IMR-90 (cell line): ENCODE results near the gene EDDM13. TPM values are rescaled to one million over a fixed set of nuclear protein-coding genes. Genes with fewer than 3 reads are reported as not detected.

Experiments used
- ATAC-seq: fragments of 200-7000 bp; cut with Tn5 transposase; 2 replicates; pipeline ENCODE4 v1.9.1; 2020; ENCODE audit warnings: low read depth, mild to moderate bottlenecking, moderate library complexity
- BruUV-seq: library from RNA; stranded (reverse); fragments of 400-500 nt; replicated peaks from 2 replicates; lab custom pipeline; 2021; lab: Mats Ljungman, UMichigan
- CTCF ChIA-PET: fragments of 300-600 bp; formaldehyde crosslinking; extraction: SDS; loops from one replicate; lab custom pipeline; 2021; ENCODE audit warnings: antibody characterized with exemption; lab: Yijun Ruan, JAX
- POLR2A ChIA-PET: fragments of 300-600 bp; sonication (Branson Sonifier 250); formaldehyde crosslinking; loops from one replicate; lab custom pipeline; 2022; ENCODE audit warnings: antibody characterized with exemption; ENCODE audit not compliant: unreplicated experiment; lab: Charles Lee
- DNase-seq: peaks from one replicate; pipeline ENCODE4 v3.0.0; 2013
- H2AFZ ChIP-seq: replicated peaks from 2 replicates; pipeline ENCODE3; 2013; ENCODE audit warnings: low read length, mild to moderate bottlenecking; ENCODE audit not compliant: poor library complexity
- H2AK5ac ChIP-seq: 2 replicates; pipeline ENCODE4 v1.6.1; 2013; ENCODE audit warnings: low read depth, low read length, inconsistent platforms
- H2AK9ac ChIP-seq: replicated peaks from 2 replicates; pipeline ENCODE3; 2013; ENCODE audit warnings: mild to moderate bottlenecking, low read depth, low read length, moderate library complexity; ENCODE audit not compliant: poor library complexity
- H2BK120ac ChIP-seq: 2 replicates; pipeline ENCODE4 v1.6.1; 2013; ENCODE audit warnings: low read depth, low read length, inconsistent platforms
- H2BK15ac ChIP-seq: 3 replicates; pipeline ENCODE4 v1.6.1; 2013; ENCODE audit warnings: low read depth, low read length, inconsistent platforms
- H2BK20ac ChIP-seq: 2 replicates; pipeline ENCODE4 v1.6.1; 2013; ENCODE audit warnings: low read depth, mild to moderate bottlenecking, inconsistent platforms, low read length, moderate library complexity
- H2BK5ac ChIP-seq: 2 replicates; pipeline ENCODE4 v1.6.1; 2013; ENCODE audit warnings: mild to moderate bottlenecking, low read depth, low read length, inconsistent platforms; ENCODE audit not compliant: poor library complexity, severe bottlenecking
- H3K14ac ChIP-seq: replicated peaks from 2 replicates; pipeline ENCODE4 v1.6.1; 2013; ENCODE audit warnings: low read depth, low read length, inconsistent platforms
- H3K18ac ChIP-seq: 2 replicates; pipeline ENCODE4 v1.6.1; 2013; ENCODE audit warnings: low read depth, low read length, control low read depth
- H3K23ac ChIP-seq: 2 replicates; pipeline ENCODE4 v1.6.1; 2013; ENCODE audit warnings: low read depth, low read length, inconsistent platforms
- H3K27ac ChIP-seq: 2 replicates; pipeline ENCODE4 v1.5.1; 2013; ENCODE audit warnings: mild to moderate bottlenecking, control low read depth, low read length; ENCODE audit not compliant: insufficient read depth
- H3K27me3 ChIP-seq: 2 replicates; pipeline ENCODE4 v1.6.1; 2013; ENCODE audit warnings: low read length; ENCODE audit not compliant: control insufficient read depth, insufficient read depth
- H3K36me3 ChIP-seq: 2 replicates; pipeline ENCODE4 v1.6.1; 2013; ENCODE audit warnings: low read length, mixed read lengths; ENCODE audit not compliant: control insufficient read depth, insufficient read depth
- H3K4ac ChIP-seq: 2 replicates; pipeline ENCODE4 v1.6.1; 2013; ENCODE audit warnings: low read depth, low read length, inconsistent platforms
- H3K4me1 ChIP-seq: 2 replicates; pipeline ENCODE4 v1.6.1; 2013; ENCODE audit warnings: low read length, mixed read lengths; ENCODE audit not compliant: control insufficient read depth, insufficient read depth
- H3K4me2 ChIP-seq: 2 replicates; pipeline ENCODE4 v1.6.1; 2013; ENCODE audit warnings: low read depth, mild to moderate bottlenecking, control low read depth, low read length, moderate library complexity
- H3K4me3 ChIP-seq: 2 replicates; pipeline ENCODE4 v1.5.1; 2013; ENCODE audit warnings: low read depth, mild to moderate bottlenecking, control low read depth, low read length, moderate library complexity; ENCODE audit not compliant: insufficient read depth
- H3K56ac ChIP-seq: 2 replicates; pipeline ENCODE4 v1.6.1; 2013; ENCODE audit warnings: low read length, inconsistent platforms; ENCODE audit not compliant: insufficient read depth; ENCODE audit errors: extremely low read depth
- H3K79me1 ChIP-seq, 2 experiments: 2 replicates each; pipeline ENCODE4 v1.6.1; 2013; ENCODE audit warnings: low read length in 2 of 2, inconsistent platforms in 1 of 2, low read depth in 1 of 2
- H3K9ac ChIP-seq: 2 replicates; pipeline ENCODE4 v1.6.1; 2013; ENCODE audit warnings: low read depth, low read length, control low read depth
- H3K9me1 ChIP-seq: 2 replicates; pipeline ENCODE4 v1.6.1; 2013; ENCODE audit warnings: low read length, inconsistent platforms; ENCODE audit not compliant: insufficient read depth
- H3K9me3 ChIP-seq: 2 replicates; pipeline ENCODE4 v1.6.1; 2013; ENCODE audit warnings: low read length; ENCODE audit not compliant: control insufficient read depth, insufficient read depth
- H4K20me1 ChIP-seq: 2 replicates; pipeline ENCODE4 v1.6.1; 2013; ENCODE audit warnings: low read length, inconsistent platforms; ENCODE audit not compliant: insufficient read depth
- H4K5ac ChIP-seq: 2 replicates; pipeline ENCODE4 v1.6.1; 2013; ENCODE audit warnings: mild to moderate bottlenecking, low read depth, low read length, control low read depth
- H4K8ac ChIP-seq, 2 experiments: 2 replicates each; pipeline ENCODE4 v1.6.1; 2013; ENCODE audit warnings: low read depth in 2 of 2, low read length in 2 of 2, control low read depth in 1 of 2, inconsistent platforms in 1 of 2
- H4K91ac ChIP-seq: 2 replicates; pipeline ENCODE4 v1.6.1; 2013; ENCODE audit warnings: low read depth, low read length, inconsistent platforms; ENCODE audit not compliant: insufficient read depth
- MXI1 ChIP-seq: IDR thresholded peaks from 2 replicates; pipeline ENCODE4 v1.6.1; 2012; ENCODE audit warnings: low read depth, mild to moderate bottlenecking, low read length, moderate library complexity, borderline replicate concordance
- NFE2L2 ChIP-seq: fragments of 150-350 bp; IDR thresholded peaks from 2 replicates; pipeline ENCODE4 v1.6.1; 2016; ENCODE audit warnings: low read depth, mild to moderate bottlenecking, low read length
- POLR2A ChIP-seq: IDR thresholded peaks from 2 replicates; pipeline ENCODE4 v1.6.1; 2012; ENCODE audit warnings: mild to moderate bottlenecking, low read depth, low read length
- USF2 ChIP-seq: fragments of 150-350 bp; IDR thresholded peaks from 2 replicates; pipeline ENCODE4 v1.6.1; 2017; ENCODE audit warnings: mild to moderate bottlenecking, antibody characterized with exemption, low read length, low read depth
- WGBS, 2 experiments: methylation state at CpG; one replicate each; pipeline versions ENCODE4 v1.1.5 to v1.1.7; 2013; ENCODE audit warnings: missing lambda C conversion rate in 2 of 2; ENCODE audit not compliant: insufficient read length in 1 of 2; ENCODE audit errors: extremely low coverage in 2 of 2; 5-methylcytosine and 5-hydroxymethylcytosine counted together
- dilution Hi-C: fragments of 300-500 bp; cut with HindIII; formaldehyde crosslinking; loops from one replicate; pipeline ENCODE4 v1.14.3; 2018; ENCODE audit warnings: low sequenced_read_pairs; ENCODE audit not compliant: unreplicated experiment
- in situ Hi-C: fragments of 300-500 bp; cut with MboI; formaldehyde crosslinking; loops from 3 replicates; pipeline ENCODE4 v1.14.3; 2019; ENCODE audit warnings: low sequenced_read_pairs, inconsistent platforms, mixed read lengths
- intact Hi-C: fragments of 100-400 bp; cut with micrococcal nuclease; formaldehyde crosslinking; loops from 2 replicates; pipeline ENCODE4 v1.10.0; 2022
- polyA plus RNA-seq, 3 experiments: library from polyadenylated mRNA; depleted of rRNA; stranded (reverse); fragments of >200 nt; gene quantifications; 2 replicates each; pipeline ENCODE4 v1.2.3, GENCODE V29; 2012; ENCODE audit warnings: low replicate concordance in 1 of 3
- total RNA-seq: library from RNA; depleted of rRNA; stranded (reverse); fragments of >200 nt; gene quantifications from 2 replicates; pipeline ENCODE4 v1.2.3, GENCODE V29; 2012

Gene EDDM13
- total and polyA plus RNA-seq, 2 of the 4 experiments (the other 2 are of a cell fraction) = not detected

- Histone ChIP-seq H2BK5ac (no peak overlapping the region), H2AFZ (no peak overlapping the region), H3K23ac (no peak overlapping the region), H2BK15ac (no peak overlapping the region), H2BK120ac (no peak overlapping the region), H4K5ac (no peak overlapping the region), H3K56ac (no peak overlapping the region), H3K9me3 (no peaks in the 10 kb centered on the region), H3K4ac (no peak overlapping the region), H4K8ac (no peak overlapping the region), H3K4me1 (no peaks in the 10 kb centered on the region), H3K9me1 (no peaks in the 10 kb centered on the region), H4K91ac (no peak overlapping the region), H3K4me3 (no peak overlapping the region), H3K79me1 (no peaks in the 10 kb centered on the region), H2AK5ac (no peak overlapping the region), H3K36me3 (no peaks in the 10 kb centered on the region), H2BK20ac (no peak overlapping the region), H2AK9ac (no peak overlapping the region), H4K20me1 (no peaks in the 10 kb centered on the region), H3K18ac (no peak overlapping the region), H3K27me3 (no peaks in the 10 kb centered on the region), H3K9ac (no peak overlapping the region), H3K4me2 (no peak overlapping the region), H3K14ac (no peak overlapping the region), H3K27ac (no peak overlapping the region)
- dilution Hi-C loops (no loop called here), intact Hi-C loops (no loop called here), in situ Hi-C loops (no loop called here)
- 96% methylated on average over 4 of the region's 7 CpGs; no CpG with 5 or more reads in 1 of the 2 experiments for WGBS, 2 experiments
- ATAC-seq (no peak), DNase-seq (no peak)
- ChIA-PET CTCF (interaction anchor here (1.1 kb wide), 1 partner anchor 11 kb away, joined by 3 read pairs; no protein-coding TSS in a partner anchor), POLR2A (no interaction called here)
- TF ChIP-seq USF2 (no peak), POLR2A (no peak), NFE2L2 (no peak), MXI1 (no peak)
- no TSS peak for BruUV-seq
Observed at GRCh38 chr19:56321989-56322440, 49.5 kb downstream of the EDDM13 start.
